Stimulated activated effector memory CD8-positive, alpha-beta T cell treated with anti-CD3 and anti-CD28 coated beads, Interleukin-12 subunit alpha, Interleukin-12 subunit beta, amount 100 ng/mL, for 72 hours (primary cell): ENCODE results near the gene LRRN4.
A peak's percentile ranks its signal among the peaks of the same experiment; 100 is the strongest.

ENCODE experiments used
- ATAC-seq: fragments of 150-1000 bp; cut with Tn5 transposase; 2 replicates; pipeline ENCODE4 v1.10.0; 2021
- DNase-seq, 2 donors: peaks; one replicate each; pipeline ENCODE4 v3.0.0; 2021 to 2022; ENCODE audit warnings: low spot score in 2 of 2
- H3K27ac Mint-ChIP-seq: one replicate; pipeline ENCODE4 v1.8.0; 2022; ENCODE audit warnings: mild to moderate bottlenecking, mixed read lengths
- H3K36me3 Mint-ChIP-seq: one replicate; pipeline ENCODE4 v1.8.0; 2022; ENCODE audit warnings: mild to moderate bottlenecking, mixed read lengths
- H3K4me1 Mint-ChIP-seq: one replicate; pipeline ENCODE4 v1.8.0; 2022; ENCODE audit warnings: mixed read lengths
- H3K4me3 Mint-ChIP-seq: one replicate; pipeline ENCODE4 v1.8.0; 2022; ENCODE audit warnings: mild to moderate bottlenecking, mixed read lengths
- H3K9me3 Mint-ChIP-seq: one replicate; pipeline ENCODE4 v1.8.0; 2022; ENCODE audit warnings: mixed read lengths

Gene LRRN4

GRCh38 chr20:6026051-6026450, 27.8 kb downstream of the LRRN4 start:
- H3K36me3 Mint-ChIP-seq, result peaks cover 83% of the 10 kb centered on the region
- ATAC-seq, result peak; percentile 77
- no peaks in the 10 kb centered on the region for H3K9me3 Mint-ChIP-seq
- DNase-seq, result no peak
- H3K27ac Mint-ChIP-seq, result no peak overlapping the region
- H3K4me3 Mint-ChIP-seq, result no peak overlapping the region
- H3K4me1 Mint-ChIP-seq, result peaks cover 9% of the 10 kb centered on the region

- no peak overlapping the region for H3K27ac Mint-ChIP-seq
- ATAC-seq (no peak), DNase-seq (no peak)
- H3K4me3 Mint-ChIP-seq, result no peak overlapping the region
- no peaks in the 10 kb centered on the region for H3K9me3 Mint-ChIP-seq
- peaks cover 84% of the 10 kb centered on the region for H3K36me3 Mint-ChIP-seq
- H3K4me1 Mint-ChIP-seq, result peaks cover 15% of the 10 kb centered on the region
Observed at GRCh38 chr20:6024768-6025167, 29.1 kb downstream of the LRRN4 start.

- Mint-ChIP-seq H3K9me3 (no peaks in the 10 kb centered on the region), H3K27ac (no peak overlapping the region), H3K36me3 (peaks cover 93% of the 10 kb centered on the region), H3K4me1 (peaks cover 30% of the 10 kb centered on the region), H3K4me3 (no peak overlapping the region)
- ATAC-seq, result no peak
- DNase-seq, result no peak
Observed at GRCh38 chr20:6017880-6018279, 36.0 kb downstream of the LRRN4 start.

GRCh38 chr20:6017467-6017866, 36.4 kb downstream of the LRRN4 start:
- ATAC-seq (no peak), DNase-seq (no peak)
- no peaks in the 10 kb centered on the region for H3K9me3 Mint-ChIP-seq
- peaks cover 34% of the 10 kb centered on the region for H3K4me1 Mint-ChIP-seq
- H3K36me3 Mint-ChIP-seq, result peaks cover 93% of the 10 kb centered on the region
- H3K4me3 Mint-ChIP-seq, result no peak overlapping the region
- no peak overlapping the region for H3K27ac Mint-ChIP-seq

- H3K4me1 Mint-ChIP-seq, result peaks cover 32% of the 10 kb centered on the region
- no peaks in the 10 kb centered on the region for H3K9me3 Mint-ChIP-seq
- H3K4me3 Mint-ChIP-seq, result no peak overlapping the region
- H3K27ac Mint-ChIP-seq, result no peak overlapping the region
- DNase-seq (no peak), ATAC-seq (no peak)
- peaks cover 95% of the 10 kb centered on the region for H3K36me3 Mint-ChIP-seq
Observed at GRCh38 chr20:6014957-6015356, 38.9 kb downstream of the LRRN4 start.

GRCh38 chr20:6014017-6014416, 39.8 kb downstream of the LRRN4 start:
- H3K36me3 Mint-ChIP-seq, result peaks cover 95% of the 10 kb centered on the region
- H3K9me3 Mint-ChIP-seq, result no peaks in the 10 kb centered on the region
- H3K4me1 Mint-ChIP-seq, result peaks cover 32% of the 10 kb centered on the region
- DNase-seq (no peak), ATAC-seq (no peak)
- H3K4me3 Mint-ChIP-seq, result no peak overlapping the region
- peak overlapping the region; percentile 75 for H3K27ac Mint-ChIP-seq

GRCh38 chr20:6012179-6012578, 41.7 kb downstream of the LRRN4 start:
- no peak for DNase-seq
- H3K4me1 Mint-ChIP-seq, result peaks cover 39% of the 10 kb centered on the region
- no peaks in the 10 kb centered on the region for H3K9me3 Mint-ChIP-seq
- no peak for ATAC-seq
- H3K4me3 Mint-ChIP-seq, result no peak overlapping the region
- peaks cover 76% of the 10 kb centered on the region for H3K36me3 Mint-ChIP-seq
- H3K27ac Mint-ChIP-seq, result peak overlapping the region; percentile 50

GRCh38 chr20:6008254-6008653, 45.6 kb downstream of the LRRN4 start:
- ATAC-seq (no peak), DNase-seq (no peak)
- Mint-ChIP-seq H3K4me3 (peak overlapping the region; percentile 80), H3K4me1 (peaks cover 32% of the 10 kb centered on the region), H3K27ac (peak overlapping the region; percentile 26), H3K9me3 (no peaks in the 10 kb centered on the region), H3K36me3 (peaks cover 48% of the 10 kb centered on the region)

GRCh38 chr20:6007529-6008103, 46.2 kb downstream of the LRRN4 start:
- Mint-ChIP-seq H3K4me3 (peak overlapping the region; percentile 80), H3K4me1 (peaks cover 26% of the 10 kb centered on the region), H3K27ac (peak overlapping the region; percentile 26), H3K9me3 (no peaks in the 10 kb centered on the region), H3K36me3 (peaks cover 41% of the 10 kb centered on the region)
- DNase-seq, result no peak
- ATAC-seq, result no peak

- Mint-ChIP-seq H3K27ac (peak overlapping the region; percentile 89), H3K9me3 (no peaks in the 10 kb centered on the region), H3K4me3 (peak overlapping the region; percentile 80), H3K4me1 (peaks cover 20% of the 10 kb centered on the region), H3K36me3 (peaks cover 36% of the 10 kb centered on the region)
- DNase-seq (no peak), ATAC-seq (no peak)
Observed at GRCh38 chr20:6007094-6007528, 46.7 kb downstream of the LRRN4 start.

GRCh38 chr20:6006603-6006949, 47.3 kb downstream of the LRRN4 start:
- peaks cover 18% of the 10 kb centered on the region for H3K4me1 Mint-ChIP-seq
- H3K9me3 Mint-ChIP-seq, result no peaks in the 10 kb centered on the region
- H3K27ac Mint-ChIP-seq, result peak overlapping the region; percentile 89
- ATAC-seq (no peak), DNase-seq (no peak)
- peaks cover 31% of the 10 kb centered on the region for H3K36me3 Mint-ChIP-seq
- H3K4me3 Mint-ChIP-seq, result peak overlapping the region; percentile 80

GRCh38 chr20:6000871-6001270, 53.0 kb downstream of the LRRN4 start:
- H3K27ac Mint-ChIP-seq, result no peak overlapping the region
- H3K4me1 Mint-ChIP-seq, result peaks cover 11% of the 10 kb centered on the region
- H3K36me3 Mint-ChIP-seq, result peaks cover 19% of the 10 kb centered on the region
- DNase-seq (no peak), ATAC-seq (no peak)
- H3K9me3 Mint-ChIP-seq, result no peaks in the 10 kb centered on the region
- H3K4me3 Mint-ChIP-seq, result no peak overlapping the region

- H3K4me1 Mint-ChIP-seq, result peaks cover 15% of the 10 kb centered on the region
- peaks cover 27% of the 10 kb centered on the region for H3K36me3 Mint-ChIP-seq
- no peaks in the 10 kb centered on the region for H3K9me3 Mint-ChIP-seq
- ATAC-seq, result no peak
- DNase-seq, result no peak
- no peak overlapping the region for H3K27ac Mint-ChIP-seq
- no peak overlapping the region for H3K4me3 Mint-ChIP-seq
Observed at GRCh38 chr20:5999783-6000182, 54.1 kb downstream of the LRRN4 start.

GRCh38 chr20:5996765-5997164, 57.1 kb downstream of the LRRN4 start:
- peak overlapping the region; percentile 1 for H3K27ac Mint-ChIP-seq
- peaks cover 15% of the 10 kb centered on the region for H3K4me1 Mint-ChIP-seq
- no peaks in the 10 kb centered on the region for H3K9me3 Mint-ChIP-seq
- peaks cover 52% of the 10 kb centered on the region for H3K36me3 Mint-ChIP-seq
- no peak overlapping the region for H3K4me3 Mint-ChIP-seq
- peak; percentile 21 to 67 for DNase-seq
- ATAC-seq, result peak; percentile 99

- H3K9me3 Mint-ChIP-seq, result no peaks in the 10 kb centered on the region
- H3K36me3 Mint-ChIP-seq, result peaks cover 92% of the 10 kb centered on the region
- DNase-seq (no peak), ATAC-seq (no peak)
- H3K4me1 Mint-ChIP-seq, result peaks cover 12% of the 10 kb centered on the region
- H3K4me3 Mint-ChIP-seq, result no peak overlapping the region
- H3K27ac Mint-ChIP-seq, result no peak overlapping the region
Observed at GRCh38 chr20:5991623-5992441, 62.0 kb downstream of the LRRN4 start.

- H3K4me1 Mint-ChIP-seq, result peaks cover 5% of the 10 kb centered on the region
- peaks cover 95% of the 10 kb centered on the region for H3K36me3 Mint-ChIP-seq
- no peak for DNase-seq
- ATAC-seq, result no peak
- H3K9me3 Mint-ChIP-seq, result no peaks in the 10 kb centered on the region
- no peak overlapping the region for H3K4me3 Mint-ChIP-seq
- no peak overlapping the region for H3K27ac Mint-ChIP-seq
Observed at GRCh38 chr20:5990946-5991345, 62.9 kb downstream of the LRRN4 start.
